Cortex of kidney (tissue), 1 donor: ENCODE results near the gene THOC6.
"Not testable (repeated sequence)": the region's sequence is repeated elsewhere in the genome, so short reads cannot be mapped to it uniquely, and the experiment has no call there.

Source experiments
- DNase-seq: peaks from one replicate; lab custom pipeline; 2025; lab: John Stamatoyannopoulos, UW

The THOC6 gene

DNA sequence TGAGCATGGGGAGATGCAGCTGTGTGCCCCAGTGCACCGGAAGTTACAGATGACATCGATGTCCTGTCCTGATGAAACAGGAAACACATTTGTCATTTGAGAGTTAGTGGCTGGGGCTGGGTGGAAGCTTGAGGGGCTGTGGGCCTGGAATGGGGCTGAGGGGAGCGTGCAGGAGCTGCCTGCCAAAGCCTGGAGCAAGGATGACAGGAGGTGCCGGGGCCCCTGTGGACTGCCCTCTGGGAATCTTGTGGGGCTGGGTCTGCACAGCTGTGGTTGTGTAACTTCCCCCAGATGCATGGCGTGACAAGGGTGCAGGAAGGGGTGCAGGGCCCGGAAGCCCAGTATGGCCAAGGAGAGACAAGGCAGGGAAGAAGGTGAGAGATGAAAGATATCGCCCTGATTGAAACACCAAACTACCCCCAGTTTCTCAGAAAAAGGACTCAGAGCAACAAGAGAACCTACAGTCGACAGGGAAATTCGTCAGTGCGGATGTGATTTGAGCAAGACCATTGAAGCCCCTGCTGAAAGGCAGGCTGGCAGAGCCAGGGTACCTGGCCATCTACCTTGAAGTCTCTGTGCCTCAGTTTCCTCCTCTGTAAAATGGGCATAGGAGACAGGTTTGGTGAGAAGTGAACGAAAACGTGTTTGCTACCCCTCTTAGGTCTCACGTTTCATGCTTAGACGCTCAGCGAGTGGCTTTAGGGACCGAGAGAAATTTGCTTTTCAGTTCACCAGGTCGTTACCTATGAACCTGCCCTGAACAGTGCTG, 31.3 kb downstream of the THOC6 start:
- no peak for DNase-seq

DNA sequence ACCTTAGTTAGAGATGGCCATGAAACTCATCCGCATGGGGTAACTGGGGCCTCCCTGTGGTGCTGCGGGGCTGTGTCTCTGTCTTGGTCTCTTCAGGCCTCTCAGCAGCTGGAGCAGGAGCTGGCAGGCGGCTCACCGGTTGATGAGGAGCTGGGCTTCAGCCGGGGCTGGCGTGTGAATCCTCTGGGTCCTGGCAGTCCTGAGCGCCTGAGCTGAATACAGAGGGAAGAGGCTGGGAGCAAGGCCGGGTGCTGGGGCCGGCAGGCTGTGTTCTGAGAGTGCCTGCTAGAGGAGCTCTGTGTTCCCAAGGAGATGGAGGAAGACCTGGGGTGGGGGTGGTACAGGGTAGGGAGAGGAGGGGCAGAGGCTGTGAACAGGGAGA, 31.9 kb downstream of the THOC6 start:
- DNase-seq: not testable (repeated sequence)

DNA sequence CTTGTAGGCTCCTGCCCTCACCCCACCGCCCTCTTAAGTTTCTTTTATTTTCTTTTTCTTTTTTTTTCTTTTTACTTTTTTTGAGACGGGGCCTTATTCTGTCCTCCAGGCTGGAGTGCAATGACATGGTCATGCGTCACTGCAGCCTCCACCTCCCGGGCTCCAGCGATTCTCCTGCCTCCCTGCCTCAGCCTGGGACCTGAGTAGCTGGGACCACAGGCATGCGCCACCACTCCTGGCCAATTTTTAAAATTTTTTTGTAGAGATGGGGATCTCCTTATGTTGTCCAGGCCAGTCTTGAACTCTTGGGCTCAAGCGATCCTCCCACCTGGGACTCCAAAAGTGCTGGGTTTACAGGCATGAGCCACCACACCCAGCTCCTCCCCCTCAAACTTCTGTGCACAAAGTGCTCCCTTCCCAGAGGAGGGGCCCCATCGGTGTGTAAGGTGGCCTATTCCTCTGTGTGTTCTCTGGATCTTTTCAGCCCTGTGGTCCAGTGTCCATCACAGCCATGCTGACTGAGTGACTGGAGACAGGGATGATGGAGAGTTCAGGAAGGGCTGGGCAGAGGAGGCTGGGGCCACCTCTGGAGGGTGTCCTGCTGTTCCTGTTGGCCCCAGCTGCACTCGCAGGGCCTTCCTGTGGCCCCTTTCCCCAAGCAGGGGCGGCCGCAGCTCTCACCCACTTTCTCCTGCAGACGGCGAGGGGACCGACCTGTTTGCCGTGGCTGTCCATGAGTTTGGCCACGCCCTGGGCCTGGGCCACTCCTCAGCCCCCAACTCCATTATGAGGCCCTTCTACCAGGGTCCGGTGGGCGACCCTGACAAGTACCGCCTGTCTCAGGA, 32.7 kb downstream of the THOC6 start:
- DNase-seq: no peak

DNA sequence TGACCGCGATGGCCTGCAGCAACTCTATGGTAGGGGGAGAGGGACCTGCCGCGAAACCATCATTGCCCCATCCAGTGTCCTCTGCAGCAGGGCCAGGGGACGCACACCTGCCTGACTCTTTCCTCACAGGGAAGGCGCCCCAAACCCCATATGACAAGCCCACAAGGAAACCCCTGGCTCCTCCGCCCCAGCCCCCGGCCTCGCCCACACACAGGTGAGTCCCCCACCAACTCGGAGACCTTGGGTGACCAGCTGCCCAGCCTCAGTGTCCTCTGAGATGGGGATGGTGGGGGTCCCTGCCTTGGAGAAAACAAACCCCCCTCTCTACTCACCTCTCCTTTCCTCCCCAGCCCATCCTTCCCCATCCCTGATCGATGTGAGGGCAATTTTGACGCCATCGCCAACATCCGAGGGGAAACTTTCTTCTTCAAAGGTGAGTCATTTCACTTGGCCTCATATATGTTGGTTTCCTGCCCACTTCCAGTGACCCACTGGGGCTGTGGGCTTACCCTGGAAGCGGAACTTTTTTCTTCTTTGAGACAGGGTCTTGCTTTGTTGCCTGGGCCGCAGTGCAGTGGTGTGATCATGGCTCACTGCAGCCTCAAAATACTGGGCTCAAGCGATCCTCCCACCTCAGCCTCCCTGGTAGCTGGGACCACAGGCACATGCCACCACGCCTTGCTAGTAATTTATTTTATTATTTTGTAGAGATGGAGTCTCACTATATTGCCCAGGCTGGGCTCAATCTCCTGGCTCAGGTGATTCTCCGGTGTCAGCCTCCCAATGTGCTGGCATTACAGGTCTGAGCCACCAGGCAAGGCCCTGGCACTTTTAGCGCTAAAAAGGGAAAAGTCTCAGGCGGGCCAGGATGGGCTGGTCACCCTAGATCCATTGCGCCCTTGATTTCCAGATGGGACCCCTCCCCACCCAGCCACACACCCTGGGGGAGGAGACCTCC, 33.6 kb downstream of the THOC6 start:
- no peak for DNase-seq

DNA sequence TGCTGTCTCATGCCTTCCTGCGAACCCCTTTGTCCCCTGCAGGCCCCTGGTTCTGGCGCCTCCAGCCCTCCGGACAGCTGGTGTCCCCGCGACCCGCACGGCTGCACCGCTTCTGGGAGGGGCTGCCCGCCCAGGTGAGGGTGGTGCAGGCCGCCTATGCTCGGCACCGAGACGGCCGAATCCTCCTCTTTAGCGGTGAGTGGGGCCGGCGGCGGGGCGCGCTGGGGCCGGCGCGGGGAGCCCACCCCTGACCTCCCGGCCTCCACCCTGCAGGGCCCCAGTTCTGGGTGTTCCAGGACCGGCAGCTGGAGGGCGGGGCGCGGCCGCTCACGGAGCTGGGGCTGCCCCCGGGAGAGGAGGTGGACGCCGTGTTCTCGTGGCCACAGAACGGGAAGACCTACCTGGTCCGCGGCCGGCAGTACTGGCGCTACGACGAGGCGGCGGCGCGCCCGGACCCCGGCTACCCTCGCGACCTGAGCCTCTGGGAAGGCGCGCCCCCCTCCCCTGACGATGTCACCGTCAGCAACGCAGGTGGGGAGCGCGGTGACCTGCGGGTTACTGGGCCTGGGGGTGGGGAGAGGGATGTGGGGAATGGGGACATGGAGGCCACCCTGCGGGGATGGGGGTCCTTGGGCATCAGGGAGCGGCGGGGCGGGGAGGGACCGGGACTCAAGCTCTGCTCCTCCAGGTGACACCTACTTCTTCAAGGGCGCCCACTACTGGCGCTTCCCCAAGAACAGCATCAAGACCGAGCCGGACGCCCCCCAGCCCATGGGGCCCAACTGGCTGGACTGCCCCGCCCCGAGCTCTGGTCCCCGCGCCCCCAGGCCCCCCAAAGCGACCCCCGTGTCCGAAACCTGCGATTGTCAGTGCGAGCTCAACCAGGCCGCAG, 34.5 kb downstream of the THOC6 start:
- no peak for DNase-seq

DNA sequence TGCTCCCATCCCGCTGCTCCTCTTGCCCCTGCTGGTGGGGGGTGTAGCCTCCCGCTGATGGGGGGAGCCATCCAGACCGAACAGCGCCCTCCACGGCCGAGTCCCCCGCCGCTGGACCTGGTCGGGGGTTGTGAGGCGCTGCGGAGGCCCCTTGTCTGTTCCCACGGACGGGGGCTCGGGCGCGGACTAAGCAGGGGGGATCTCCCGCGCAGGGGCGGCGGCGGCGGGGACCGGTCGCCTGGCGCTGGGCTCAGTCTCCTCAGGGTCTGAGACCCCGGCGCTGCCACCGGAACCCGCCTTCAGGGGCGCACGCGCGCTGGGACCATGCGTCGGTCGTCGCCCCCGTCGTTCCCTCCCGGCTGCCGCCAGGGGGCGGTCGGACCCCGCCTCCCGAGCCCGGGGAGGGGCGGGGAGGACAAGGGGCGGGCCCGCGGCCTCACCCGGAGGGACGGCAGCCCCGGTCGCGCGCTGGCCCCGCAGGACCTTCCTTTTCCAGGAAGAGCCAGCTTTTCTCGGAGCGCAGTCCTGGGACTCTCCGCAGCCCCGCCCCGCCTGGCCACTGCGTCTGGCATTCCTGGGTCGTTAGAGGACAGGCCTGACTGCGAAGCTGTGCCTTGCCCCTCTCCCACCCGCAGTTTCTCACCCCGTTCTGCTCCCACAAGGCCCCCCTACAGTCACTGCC, 35.3 kb downstream of the THOC6 start:
- DNase-seq: peak; percentile 65

DNA sequence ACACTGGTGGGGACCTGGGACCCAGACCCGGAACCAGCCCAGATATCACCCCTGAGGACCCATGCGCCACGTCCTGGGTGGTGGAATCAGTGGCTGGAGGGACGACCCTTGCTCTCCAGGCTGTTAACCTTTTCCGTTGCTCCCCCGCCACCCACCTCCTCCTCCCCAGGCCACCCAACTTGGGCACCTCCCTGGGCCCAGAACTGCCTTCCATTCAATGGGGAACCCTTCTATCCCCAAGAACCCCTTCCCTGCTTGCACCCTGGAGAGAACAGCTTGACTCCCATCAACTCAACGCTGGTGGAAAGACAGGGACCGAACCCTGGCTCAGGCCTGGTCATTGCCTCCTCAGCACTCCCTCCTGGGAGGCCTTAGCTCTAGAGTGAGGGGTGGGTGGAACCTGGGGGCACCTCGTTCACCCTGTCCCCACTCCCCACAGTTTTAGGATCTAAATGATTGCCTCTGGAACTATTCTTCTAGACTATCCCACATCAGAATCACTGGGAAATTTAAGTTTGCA, 35.9 kb downstream of the THOC6 start:
- DNase-seq: no peak

DNA sequence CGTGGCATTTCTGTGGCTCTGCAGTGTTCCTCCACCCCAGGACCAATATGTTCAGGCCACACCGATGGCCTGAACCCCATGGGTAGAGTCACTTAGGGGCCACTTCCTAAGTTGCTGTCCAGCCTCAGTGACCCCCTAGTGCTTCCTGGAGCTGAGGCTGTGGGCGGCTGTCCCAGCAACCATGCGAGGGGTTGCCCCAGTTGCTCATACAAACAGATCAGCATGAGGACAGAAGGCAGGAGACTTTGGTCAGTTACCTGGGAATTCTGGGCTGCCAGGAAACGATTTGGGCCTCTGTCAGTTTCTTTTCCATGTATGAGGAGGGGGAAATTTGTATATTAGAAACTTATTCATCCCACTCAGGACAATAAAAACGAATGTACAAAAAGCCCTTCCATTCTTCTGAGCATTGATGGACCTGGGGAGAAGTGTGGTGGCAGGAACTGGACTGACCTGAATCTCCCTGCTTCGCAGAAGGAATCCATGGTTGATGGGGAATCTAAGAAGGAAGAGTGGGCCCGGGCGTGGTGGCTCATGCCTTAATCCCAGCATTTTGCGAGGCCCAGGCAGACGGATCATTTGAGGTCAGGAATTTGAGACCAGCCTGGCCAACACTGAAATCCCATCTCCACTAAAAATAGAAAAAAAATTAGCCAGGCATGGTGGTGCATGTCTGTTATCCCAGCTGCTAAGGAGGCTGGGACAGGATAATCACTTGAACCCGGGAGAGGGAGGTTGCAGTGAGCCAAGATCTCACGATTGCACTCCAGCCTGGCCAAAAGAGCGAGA, 36.7 kb downstream of the THOC6 start:
- no peak for DNase-seq

DNA sequence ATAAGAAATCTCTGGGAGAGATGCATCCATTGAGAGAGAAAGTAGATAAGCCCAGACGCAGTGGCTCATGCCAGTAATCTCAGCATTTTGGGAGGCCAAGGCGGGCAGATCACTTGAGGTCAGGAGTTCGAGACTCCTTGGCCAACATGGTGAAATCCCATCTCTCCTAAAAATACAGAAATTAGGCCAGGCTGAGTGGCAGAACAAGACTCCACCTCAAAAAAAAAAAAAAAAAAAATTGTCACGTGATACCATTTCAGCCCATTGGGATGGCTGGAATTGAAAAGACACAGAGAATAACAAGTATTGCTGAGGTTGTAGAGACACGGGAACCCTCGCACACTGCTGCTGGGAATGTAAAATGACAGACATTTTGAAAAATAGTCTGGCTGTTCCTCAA, 38.7 kb downstream of the THOC6 start:
- no peak for DNase-seq

DNA sequence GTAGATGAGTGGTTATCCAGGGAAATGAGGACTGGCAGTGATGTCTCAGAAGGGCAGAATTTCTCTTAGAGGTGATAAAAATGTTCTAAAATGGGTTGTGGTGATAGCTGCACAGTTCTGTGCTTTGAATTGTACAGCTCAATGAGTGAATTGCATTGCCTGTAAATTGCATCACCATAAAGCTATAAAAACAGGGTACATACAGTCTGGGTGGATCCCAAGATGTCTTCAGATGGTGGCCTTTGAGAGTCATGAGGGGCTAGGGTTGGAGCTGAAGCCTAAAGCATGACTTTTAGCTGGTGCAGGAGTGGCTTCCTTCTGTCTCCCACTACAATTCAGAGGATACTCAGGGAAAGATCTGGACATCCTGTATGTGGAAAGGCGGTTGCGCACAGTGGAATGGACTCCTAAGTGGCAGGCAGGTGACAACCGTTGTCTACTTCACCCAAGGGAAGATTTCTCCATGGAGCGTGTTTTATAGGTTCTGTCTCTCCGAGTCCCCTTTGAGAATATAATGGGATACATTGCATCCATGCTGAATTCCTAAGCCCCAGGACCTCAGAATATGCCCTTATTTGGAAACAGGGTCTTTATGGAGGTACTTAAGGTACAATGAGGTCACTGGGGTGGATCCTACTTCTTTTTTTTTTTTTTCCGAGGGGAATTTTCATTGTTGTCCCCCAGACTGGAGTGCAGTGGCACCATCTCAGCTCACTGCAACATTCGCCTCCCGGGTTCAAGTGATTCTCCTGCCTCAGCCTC, 40.0 kb downstream of the THOC6 start:
- no peak for DNase-seq

DNA sequence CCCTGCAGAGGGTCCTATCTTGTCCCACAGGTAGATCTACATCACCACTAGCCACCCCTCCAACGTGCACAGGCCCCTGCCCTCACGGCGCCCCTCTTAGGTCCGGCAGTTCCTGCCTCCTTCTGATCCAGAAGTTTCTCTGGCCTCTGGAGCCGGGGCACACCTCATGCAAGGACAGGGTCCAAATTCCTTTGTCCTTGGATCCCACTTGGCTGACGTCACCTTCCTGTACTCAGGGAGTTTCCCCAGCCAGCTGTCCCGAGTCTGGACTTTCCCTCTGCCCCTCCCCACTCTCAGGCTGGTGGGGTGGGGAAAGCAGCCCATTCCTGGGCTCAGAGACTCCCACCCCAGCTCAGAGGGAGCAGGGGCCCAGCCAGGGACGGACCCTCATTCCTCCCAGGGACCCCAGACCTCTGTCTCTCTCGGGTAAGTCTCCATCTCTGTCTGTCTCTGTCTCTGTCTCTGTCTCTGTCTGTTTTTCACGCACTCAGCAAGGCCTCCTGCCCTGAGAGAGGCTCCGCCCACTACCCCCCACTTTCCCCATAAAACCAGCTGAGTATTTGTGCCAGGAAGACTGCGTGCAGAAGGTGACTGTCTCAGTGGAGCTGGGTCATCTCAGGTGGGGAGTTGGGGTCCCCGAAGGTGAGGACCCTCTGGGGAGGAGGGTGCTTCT, 41.4 kb downstream of the THOC6 start, which contains the start of gene IL32:
Gene IL32, plus strand, starts transcription at position 572 of the 673 bp plus-strand sequence. CDS start 172 bp downstream, outside the sequence.
- DNase-seq: no peak

DNA sequence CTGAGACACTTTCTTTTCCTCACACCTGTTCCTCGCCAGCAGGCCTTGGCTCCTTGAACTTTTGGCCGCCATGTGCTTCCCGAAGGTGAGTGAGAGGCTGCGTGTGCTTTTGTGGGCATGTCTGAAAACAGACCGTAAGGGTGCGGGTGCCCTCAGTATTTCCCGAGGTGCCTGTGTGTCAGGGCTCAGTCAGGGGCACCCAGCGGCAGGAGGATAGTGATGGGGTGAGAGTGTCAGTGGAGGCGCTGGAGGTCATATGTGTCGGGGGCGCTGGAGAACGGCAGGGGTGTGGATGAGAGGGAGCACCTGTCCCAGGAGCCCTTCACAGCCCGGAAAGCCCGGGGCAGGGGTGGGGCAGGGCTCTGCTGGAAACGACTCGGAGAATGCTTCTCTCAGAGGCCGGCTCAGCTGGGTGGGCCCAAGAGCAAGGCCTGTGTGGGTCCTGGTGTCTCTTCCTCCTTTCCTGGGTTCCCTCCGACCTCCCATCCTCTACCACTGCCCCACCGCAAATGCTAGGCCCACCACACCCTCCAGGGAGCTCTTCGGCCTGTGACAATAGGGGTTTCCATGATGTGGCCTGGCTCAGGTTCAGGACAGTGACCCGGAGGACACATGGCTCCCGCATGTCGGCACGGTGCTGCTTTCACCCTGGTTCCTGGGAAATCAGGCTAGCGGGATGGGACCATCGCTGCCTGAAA, 42.1 kb downstream of the THOC6 start:
- no peak for DNase-seq

DNA sequence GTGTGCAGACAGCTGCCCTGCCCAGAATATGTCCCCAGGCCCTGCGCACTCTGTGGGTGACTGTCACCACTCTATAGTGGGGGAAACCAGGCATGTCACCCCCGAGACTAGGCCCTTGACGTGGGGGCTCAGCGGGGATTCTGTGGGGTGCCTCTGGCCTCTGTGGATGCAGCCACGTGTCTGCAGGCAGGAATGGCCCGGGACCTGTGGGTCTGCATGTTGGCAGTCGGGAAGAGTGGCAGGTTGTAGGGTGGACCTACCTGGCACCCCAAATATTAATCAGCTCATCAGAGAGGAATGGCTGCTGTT, 42.6 kb downstream of the THOC6 start:
- DNase-seq: no peak

DNA sequence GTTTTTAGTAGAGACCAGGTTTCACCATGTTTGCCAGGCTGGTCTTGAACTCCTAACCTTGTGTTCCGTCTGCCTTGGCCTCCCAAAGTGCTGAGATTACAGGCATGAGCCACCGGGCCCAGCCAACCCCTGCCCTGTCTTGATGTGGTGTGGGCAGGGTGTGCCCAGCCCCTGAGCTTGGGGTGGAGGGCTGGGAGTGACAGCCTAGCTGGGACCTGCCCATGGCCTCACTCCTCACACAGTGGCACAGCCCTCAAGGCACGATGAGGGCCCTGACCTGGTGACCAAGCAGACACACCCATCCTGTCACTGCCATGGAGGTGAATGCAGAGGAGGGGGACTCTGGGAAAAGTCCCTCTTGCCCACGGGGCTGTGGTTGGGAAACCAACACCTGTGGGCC, 44.7 kb downstream of the THOC6 start:
- no peak for DNase-seq

DNA sequence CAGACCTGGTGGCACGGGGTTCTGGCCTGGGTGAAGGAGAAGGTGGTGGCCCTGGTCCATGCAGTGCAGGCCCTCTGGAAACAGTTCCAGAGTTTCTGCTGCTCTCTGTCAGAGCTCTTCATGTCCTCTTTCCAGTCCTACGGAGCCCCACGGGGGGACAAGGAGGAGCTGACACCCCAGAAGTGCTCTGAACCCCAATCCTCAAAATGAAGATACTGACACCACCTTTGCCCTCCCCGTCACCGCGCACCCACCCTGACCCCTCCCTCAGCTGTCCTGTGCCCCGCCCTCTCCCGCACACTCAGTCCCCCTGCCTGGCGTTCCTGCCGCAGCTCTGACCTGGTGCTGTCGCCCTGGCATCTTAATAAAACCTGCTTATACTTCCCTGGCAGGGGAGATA, 45.3 kb downstream of the THOC6 start:
- not testable (repeated sequence) for DNase-seq

DNA sequence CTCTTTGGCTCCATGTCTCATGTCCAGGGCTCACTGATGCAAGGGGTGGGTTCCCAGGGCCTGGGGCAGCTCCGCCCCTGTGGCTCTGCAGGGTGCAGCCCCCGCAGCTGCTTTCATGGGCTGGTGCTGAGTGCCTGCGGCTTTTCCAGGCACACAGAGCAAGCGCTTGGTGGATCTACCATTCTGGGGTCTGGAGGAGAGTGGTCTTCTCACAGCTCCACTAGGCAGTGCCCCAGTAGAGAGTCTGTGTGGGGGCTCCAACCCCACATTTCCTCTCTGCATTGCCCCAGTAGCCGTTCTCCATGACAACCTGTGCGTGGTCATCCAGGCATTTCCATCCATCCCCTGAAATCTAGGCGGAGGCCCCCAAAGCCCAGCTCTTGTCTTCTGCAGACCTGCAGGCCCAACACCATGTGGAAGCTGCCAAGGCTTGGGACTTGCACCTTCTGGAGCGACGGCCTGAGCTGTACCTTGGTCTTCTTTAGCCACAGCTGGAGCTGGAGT, 46.8 kb downstream of the THOC6 start:
- DNase-seq: no peak

DNA sequence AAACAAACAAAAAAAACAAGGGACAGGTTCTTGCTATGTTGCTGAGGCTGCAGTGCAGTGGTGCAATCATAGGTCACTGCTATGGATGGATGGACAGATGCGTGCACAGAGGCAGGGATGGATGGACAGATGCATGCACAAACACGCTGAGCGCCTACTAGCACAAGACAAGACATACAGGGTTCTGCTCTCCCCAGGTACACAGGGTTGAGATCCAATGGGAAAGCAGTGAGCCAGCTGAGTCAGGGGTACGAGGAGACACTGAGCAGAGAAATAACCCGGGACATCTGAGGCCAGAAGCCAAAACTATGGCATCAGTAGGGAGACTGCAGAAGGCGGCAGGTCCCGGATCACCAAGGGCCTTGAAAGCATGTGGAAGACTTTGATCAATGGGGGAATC, 47.8 kb downstream of the THOC6 start:
- no peak for DNase-seq
